ENCODE measurements around the gene EDA2R. TPM values are rescaled to one million over a fixed set of nuclear protein-coding genes. Genes with fewer than 3 reads are reported as not detected.

Gene EDA2R
- total RNA-seq, 1 donor from 2014 or later, result 13.2 TPM

- TF ChIP-seq, protein P1, sequence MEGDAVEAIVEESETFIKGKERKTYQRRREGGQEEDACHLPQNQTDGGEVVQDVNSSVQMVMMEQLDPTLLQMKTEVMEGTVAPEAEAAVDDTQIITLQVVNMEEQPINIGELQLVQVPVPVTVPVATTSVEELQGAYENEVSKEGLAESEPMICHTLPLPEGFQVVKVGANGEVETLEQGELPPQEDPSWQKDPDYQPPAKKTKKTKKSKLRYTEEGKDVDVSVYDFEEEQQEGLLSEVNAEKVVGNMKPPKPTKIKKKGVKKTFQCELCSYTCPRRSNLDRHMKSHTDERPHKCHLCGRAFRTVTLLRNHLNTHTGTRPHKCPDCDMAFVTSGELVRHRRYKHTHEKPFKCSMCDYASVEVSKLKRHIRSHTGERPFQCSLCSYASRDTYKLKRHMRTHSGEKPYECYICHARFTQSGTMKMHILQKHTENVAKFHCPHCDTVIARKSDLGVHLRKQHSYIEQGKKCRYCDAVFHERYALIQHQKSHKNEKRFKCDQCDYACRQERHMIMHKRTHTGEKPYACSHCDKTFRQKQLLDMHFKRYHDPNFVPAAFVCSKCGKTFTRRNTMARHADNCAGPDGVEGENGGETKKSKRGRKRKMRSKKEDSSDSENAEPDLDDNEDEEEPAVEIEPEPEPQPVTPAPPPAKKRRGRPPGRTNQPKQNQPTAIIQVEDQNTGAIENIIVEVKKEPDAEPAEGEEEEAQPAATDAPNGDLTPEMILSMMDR (conservative IDR thresholded peaks at IDR 0.05), result no peak
- no peak overlapping the region for H3K4me3 Mint-ChIP-seq
- no peaks in the 10 kb centered on the region for H3K9me3 Mint-ChIP-seq
- no peaks in the 10 kb centered on the region for H3K4me1 Mint-ChIP-seq (ENCODE audit: unreplicated experiment)
- no peaks in the 10 kb centered on the region for H3K27me3 Mint-ChIP-seq
- no peak overlapping the region for H3K27ac Mint-ChIP-seq
- DNase-seq (ENCODE audit: extremely low spot score, unreplicated experiment), result no peak
- H3K36me3 Mint-ChIP-seq, result no peaks in the 10 kb centered on the region
These were observed 91.0 kb downstream of the EDA2R start for GRCh38 chrX:66547847-66548369.
